Vagina (tissue), 2 donors: ENCODE results near the gene SLC22A23. TPM values are rescaled to one million over a fixed set of nuclear protein-coding genes. Genes with fewer than 3 reads are reported as not detected.

Experiments used
- DNase-seq, 2 donors: peaks; one replicate each; pipeline ENCODE4 v3.0.0-alpha.2; 2017; ENCODE audit errors: extremely low spot score in 2 of 2
- H3K27ac ChIP-seq: fragments of 200-600 bp; sonication (generic); one replicate; pipeline ENCODE4 v1.5.1; 2019
- H3K27me3 ChIP-seq: fragments of 200-600 bp; sonication (generic); one replicate; pipeline ENCODE4 v1.5.1; 2019
- H3K36me3 ChIP-seq, 2 donors: fragments of 200-600 bp; sonication (generic); one replicate each; pipeline ENCODE4 v1.5.1; 2017 to 2019
- H3K4me1 ChIP-seq: fragments of 200-600 bp; sonication (generic); one replicate; pipeline ENCODE4 v1.5.1; 2019
- H3K4me3 ChIP-seq, 2 donors: fragments of 200-600 bp; sonication (generic); 1 replicate in 1 of 2; 2 replicates in 1 of 2; pipeline ENCODE4 v1.5.1; 2016 to 2019
- H3K9me3 ChIP-seq: fragments of 200-600 bp; sonication (generic); one replicate; pipeline ENCODE4 v1.5.1; 2019
- CTCF ChIP-seq, 3 experiments: fragments of 450-650 bp in 2 of 3; fragments of 200-600 bp in 1 of 3; sonication (generic) in 1 of 3; IDR thresholded peaks; one replicate each; pipeline ENCODE4 v1.5.1; 2017 to 2019; ENCODE audit warnings: antibody characterized with exemption in 3 of 3, mild to moderate bottlenecking in 2 of 3, moderate library complexity in 2 of 3
- POLR2A ChIP-seq, 2 donors: fragments of 450-650 bp; IDR thresholded peaks; one replicate each; pipeline ENCODE4 v1.6.1; 2017; ENCODE audit warnings: antibody characterized with exemption in 2 of 2, mild to moderate bottlenecking in 2 of 2, moderate library complexity in 2 of 2
- POLR2AphosphoS5 ChIP-seq, 2 donors: sonication (generic); formaldehyde crosslinking; IDR thresholded peaks; one replicate each; pipeline ENCODE4 v1.9.0; 2017; ENCODE audit warnings: antibody characterized with exemption in 2 of 2, mild to moderate bottlenecking in 2 of 2, low read depth in 1 of 2; ENCODE audit not compliant: insufficient read depth in 1 of 2
- intact Hi-C: fragments of 100-400 bp; cut with DNase I; formaldehyde crosslinking; loops from one replicate; pipeline ENCODE4 v1.15.1; 2023
- total RNA-seq: library from RNA; depleted of rRNA; stranded (reverse); fragments of >200 nt; gene quantifications from one replicate; pipeline ENCODE4 v1.2.3, GENCODE V29; 2016

The SLC22A23 gene
- total RNA-seq, 1 donor from 2014 or later, result 40.5 TPM

- H3K36me3 ChIP-seq, result peaks cover 0 to 4% of the 10 kb centered on the region in 2 donors
- no peak for DNase-seq
- intact Hi-C loops, result no loop called here
Measured at GRCh38 chr6:3290149-3290930, 166.5 kb downstream of the SLC22A23 start.

GRCh38 chr6:3289664-3290055 is 167.2 kb downstream of the SLC22A23 start:
- Histone ChIP-seq H3K4me1 (peaks cover 1% of the 10 kb centered on the region), H3K27ac (no peak overlapping the region), H3K9me3 (no peaks in the 10 kb centered on the region), H3K4me3 (no peak overlapping the region), H3K27me3 (no peaks in the 10 kb centered on the region), H3K36me3 (peaks cover 0 to 4% of the 10 kb centered on the region in 2 donors)
- DNase-seq, result no peak
- intact Hi-C loops, result no loop called here
- no peak for TF ChIP-seq POLR2AphosphoS5 (IDR thresholded peaks at IDR 0.05; ENCODE audit: insufficient read depth in 1 of 2, low read depth in 1 of 2)
- TF ChIP-seq CTCF (IDR thresholded peaks at IDR 0.05), result no peak
- TF ChIP-seq POLR2A (IDR thresholded peaks at IDR 0.05), result no peak

More at GRCh38 chr6:3290149-3290930, 166.5 kb downstream of the SLC22A23 start:
- Histone ChIP-seq H3K27me3 (no peaks in the 10 kb centered on the region), H3K4me3 (no peak overlapping the region), H3K27ac (no peak overlapping the region), H3K9me3 (no peaks in the 10 kb centered on the region), H3K4me1 (no peaks in the 10 kb centered on the region)
- TF ChIP-seq POLR2A (IDR thresholded peaks at IDR 0.05), result no peak

- H3K36me3 ChIP-seq, result peaks cover 0 to 4% of the 10 kb centered on the region in 2 donors
- no peaks in the 10 kb centered on the region for H3K27me3 ChIP-seq
- no peaks in the 10 kb centered on the region for H3K9me3 ChIP-seq
- no peak for DNase-seq
- TF ChIP-seq POLR2AphosphoS5 (IDR thresholded peaks at IDR 0.05; ENCODE audit: insufficient read depth in 1 of 2, low read depth in 1 of 2) (no peak), CTCF (IDR thresholded peaks at IDR 0.05) (no peak), POLR2A (IDR thresholded peaks at IDR 0.05) (no peak)
- no peak overlapping the region for H3K27ac ChIP-seq
- intact Hi-C loops, result no loop called here
- no peak overlapping the region for H3K4me3 ChIP-seq
- peaks cover 5% of the 10 kb centered on the region for H3K4me1 ChIP-seq
Measured at GRCh38 chr6:3288711-3289663, 167.9 kb downstream of the SLC22A23 start.

- TF ChIP-seq CTCF (IDR thresholded peaks at IDR 0.05) (no peak), POLR2AphosphoS5 (IDR thresholded peaks at IDR 0.05; ENCODE audit: insufficient read depth in 1 of 2, low read depth in 1 of 2) (no peak), POLR2A (IDR thresholded peaks at IDR 0.05) (no peak)
- Histone ChIP-seq H3K4me3 (no peak overlapping the region), H3K9me3 (no peaks in the 10 kb centered on the region), H3K36me3 (peaks cover 0 to 10% of the 10 kb centered on the region in 2 donors), H3K4me1 (peaks cover 6% of the 10 kb centered on the region), H3K27ac (no peak overlapping the region), H3K27me3 (no peaks in the 10 kb centered on the region)
- DNase-seq, result no peak
- intact Hi-C loops, result no loop called here
Measured at GRCh38 chr6:3287976-3288707, 168.7 kb downstream of the SLC22A23 start.

- no peak for DNase-seq
- Histone ChIP-seq H3K36me3 (peaks cover 0 to 10% of the 10 kb centered on the region in 2 donors), H3K27ac (no peak overlapping the region), H3K27me3 (no peaks in the 10 kb centered on the region), H3K9me3 (no peaks in the 10 kb centered on the region), H3K4me3 (no peak overlapping the region), H3K4me1 (peaks cover 14% of the 10 kb centered on the region)
- intact Hi-C loops, result no loop called here
- no peak for TF ChIP-seq POLR2A (IDR thresholded peaks at IDR 0.05)
- TF ChIP-seq POLR2AphosphoS5 (IDR thresholded peaks at IDR 0.05; ENCODE audit: insufficient read depth in 1 of 2, low read depth in 1 of 2), result no peak
- no peak for TF ChIP-seq CTCF (IDR thresholded peaks at IDR 0.05)
Measured at GRCh38 chr6:3287308-3287707, 169.5 kb downstream of the SLC22A23 start.
